Measurements from ENCODE around the gene RAB1A.

DNA sequence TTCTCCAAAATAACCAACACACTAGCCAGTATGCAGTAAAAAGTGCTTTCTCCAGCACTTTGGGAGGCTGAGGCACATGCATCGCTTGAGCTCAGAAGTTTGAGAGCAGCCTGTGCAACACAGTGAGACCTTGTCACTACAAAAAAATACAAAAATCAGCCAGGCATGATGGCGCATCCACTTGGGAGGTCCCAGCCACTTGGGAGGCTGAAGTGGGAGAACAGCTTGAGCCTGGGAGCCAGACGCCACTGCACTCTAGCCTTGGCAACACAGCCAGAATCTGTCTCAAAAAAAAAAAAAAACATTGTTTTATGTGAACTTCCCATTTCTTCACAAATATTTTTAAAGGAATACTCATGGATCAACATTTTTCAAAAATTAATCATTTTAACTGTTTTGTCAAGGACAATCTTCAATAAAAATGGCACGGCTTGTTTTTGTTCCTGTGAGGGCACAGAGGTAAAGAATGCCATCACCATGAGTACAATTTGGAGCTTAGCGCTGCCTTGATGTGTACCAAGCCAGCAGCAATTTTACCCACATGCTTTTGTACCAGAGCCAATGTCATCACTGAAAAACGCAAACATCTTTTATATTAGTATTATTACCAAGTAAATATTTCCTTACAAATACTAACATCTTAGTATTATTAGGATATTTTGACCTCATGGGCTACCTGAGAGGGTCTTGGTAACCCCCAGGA is 26.7 kb downstream of the RAB1A start:
- no peak for TF ChIP-seq POLR2AphosphoS5 (IDR thresholded peaks at IDR 0.05; ENCODE audit: borderline replicate concordance, low read depth, low read length)
- TF ChIP-seq FOXP2 (optimal IDR thresholded peaks at IDR 0.05; ENCODE audit: control extremely low read depth, extremely low read length, insufficient read depth): no peak
- TF ChIP-seq EZH2 (IDR thresholded peaks at IDR 0.05): no peak

Data from SK-N-MC (cell line).